ENCODE results near the gene PHYHD1.

DNA sequence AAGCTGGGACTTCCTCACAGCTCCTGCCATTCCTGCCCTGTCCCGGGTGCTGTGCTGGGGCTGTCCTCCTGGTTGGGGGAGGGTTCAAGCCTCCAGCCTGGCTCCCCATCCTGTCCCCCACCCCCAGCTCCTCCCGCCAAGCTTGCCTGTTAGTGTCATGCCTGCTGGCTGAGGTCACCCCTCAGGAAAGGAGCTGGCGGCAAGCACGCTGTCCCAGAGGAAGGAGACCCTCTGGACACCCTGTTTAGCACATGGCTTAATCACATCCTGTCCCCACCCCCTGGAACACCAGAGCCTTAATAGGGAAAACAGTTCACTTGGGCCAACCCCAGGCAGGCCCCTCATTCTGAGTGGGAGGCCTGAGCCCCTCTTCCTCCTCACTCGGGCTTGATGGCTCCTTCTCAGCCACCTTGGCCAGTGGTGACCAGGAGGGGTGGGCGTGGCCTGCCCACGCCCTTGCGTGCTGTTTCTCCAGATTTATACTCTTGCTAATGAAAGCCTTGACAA lies 9.2 kb upstream of the PHYHD1 start:
- TF ChIP-seq CTCF (IDR thresholded peaks at IDR 0.05; ENCODE audit: low read depth, low read length, poor library complexity, severe bottlenecking) (no peak), EZH2phosphoT487 (IDR thresholded peaks at IDR 0.05; ENCODE audit: borderline replicate concordance, low read length) (no peak)

Data from DOHH2 (cell line).